ENCODE data around the gene KCNG4. TPM values are rescaled to one million over a fixed set of nuclear protein-coding genes. Genes with fewer than 3 reads are reported as not detected.

KCNG4 gene
- total RNA-seq, 1 donor = not detected

DNA sequence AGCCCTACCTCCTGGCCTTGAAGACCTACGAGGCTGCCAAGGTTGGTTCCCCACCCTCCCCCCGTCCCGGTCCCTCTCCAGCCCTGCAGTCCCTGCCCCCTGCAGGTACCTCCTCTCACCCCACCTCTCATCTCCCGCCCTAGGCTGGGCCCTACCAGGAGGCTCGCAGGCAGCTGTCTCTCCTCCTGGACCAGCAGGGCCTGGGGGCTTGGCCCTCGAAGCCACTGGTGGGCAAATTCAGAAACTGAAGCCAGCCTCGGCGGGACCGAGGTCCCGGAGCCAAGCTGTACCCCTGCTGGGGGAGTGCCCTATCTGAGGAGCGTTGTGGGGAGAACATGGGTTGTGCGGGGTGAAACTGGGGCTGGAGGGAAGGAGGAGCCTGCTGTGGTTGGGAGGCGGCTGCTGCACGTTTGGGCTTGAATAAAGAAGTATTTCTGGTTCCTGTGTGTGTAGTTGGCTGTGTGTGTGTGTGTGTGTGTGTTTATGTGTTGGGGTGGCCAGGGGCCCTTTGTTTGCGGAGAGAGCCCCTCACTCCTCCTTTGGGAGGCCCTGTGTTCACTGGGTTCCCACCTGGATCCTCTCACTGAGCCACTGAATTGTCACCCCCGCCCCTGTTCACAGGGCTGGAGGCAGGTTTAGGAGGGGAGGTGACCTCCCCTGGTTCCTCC, 43.0 kb downstream of the KCNG4 start:
- no peak overlapping the region for H3K4me3 ChIP-seq (ENCODE audit: low read depth, low read length)
- TF ChIP-seq, protein P1, sequence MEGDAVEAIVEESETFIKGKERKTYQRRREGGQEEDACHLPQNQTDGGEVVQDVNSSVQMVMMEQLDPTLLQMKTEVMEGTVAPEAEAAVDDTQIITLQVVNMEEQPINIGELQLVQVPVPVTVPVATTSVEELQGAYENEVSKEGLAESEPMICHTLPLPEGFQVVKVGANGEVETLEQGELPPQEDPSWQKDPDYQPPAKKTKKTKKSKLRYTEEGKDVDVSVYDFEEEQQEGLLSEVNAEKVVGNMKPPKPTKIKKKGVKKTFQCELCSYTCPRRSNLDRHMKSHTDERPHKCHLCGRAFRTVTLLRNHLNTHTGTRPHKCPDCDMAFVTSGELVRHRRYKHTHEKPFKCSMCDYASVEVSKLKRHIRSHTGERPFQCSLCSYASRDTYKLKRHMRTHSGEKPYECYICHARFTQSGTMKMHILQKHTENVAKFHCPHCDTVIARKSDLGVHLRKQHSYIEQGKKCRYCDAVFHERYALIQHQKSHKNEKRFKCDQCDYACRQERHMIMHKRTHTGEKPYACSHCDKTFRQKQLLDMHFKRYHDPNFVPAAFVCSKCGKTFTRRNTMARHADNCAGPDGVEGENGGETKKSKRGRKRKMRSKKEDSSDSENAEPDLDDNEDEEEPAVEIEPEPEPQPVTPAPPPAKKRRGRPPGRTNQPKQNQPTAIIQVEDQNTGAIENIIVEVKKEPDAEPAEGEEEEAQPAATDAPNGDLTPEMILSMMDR (IDR thresholded peaks at IDR 0.05; ENCODE audit: insufficient read depth, low read length) = no peak
- no peak for DNase-seq (ENCODE audit: low read depth)

DNA sequence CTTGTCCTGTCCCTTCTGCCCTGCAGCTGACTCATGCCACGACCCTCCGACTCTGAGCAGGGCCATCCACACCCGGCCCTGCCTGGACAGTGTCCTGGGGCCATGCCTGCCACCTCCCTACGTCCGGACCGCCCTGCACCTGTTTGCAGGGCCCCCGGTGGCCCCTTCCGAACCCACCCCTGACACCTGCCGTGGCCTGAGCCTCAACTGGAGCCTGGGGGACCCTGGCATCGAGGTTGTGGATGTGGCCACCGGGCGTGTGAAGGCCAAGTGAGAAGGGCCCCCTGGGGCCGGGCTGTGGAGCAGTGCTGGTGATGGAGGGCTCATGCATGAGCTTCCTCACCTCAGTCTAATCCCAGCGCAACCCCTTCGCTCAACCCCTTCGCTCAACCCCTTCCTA, 43.7 kb downstream of the KCNG4 start:
- TF ChIP-seq, protein P1 (IDR thresholded peaks at IDR 0.05; ENCODE audit: insufficient read depth, low read length) = no peak
- no peak overlapping the region for H3K4me3 ChIP-seq (ENCODE audit: low read depth, low read length)
- no peak for DNase-seq (ENCODE audit: low read depth)

DNA sequence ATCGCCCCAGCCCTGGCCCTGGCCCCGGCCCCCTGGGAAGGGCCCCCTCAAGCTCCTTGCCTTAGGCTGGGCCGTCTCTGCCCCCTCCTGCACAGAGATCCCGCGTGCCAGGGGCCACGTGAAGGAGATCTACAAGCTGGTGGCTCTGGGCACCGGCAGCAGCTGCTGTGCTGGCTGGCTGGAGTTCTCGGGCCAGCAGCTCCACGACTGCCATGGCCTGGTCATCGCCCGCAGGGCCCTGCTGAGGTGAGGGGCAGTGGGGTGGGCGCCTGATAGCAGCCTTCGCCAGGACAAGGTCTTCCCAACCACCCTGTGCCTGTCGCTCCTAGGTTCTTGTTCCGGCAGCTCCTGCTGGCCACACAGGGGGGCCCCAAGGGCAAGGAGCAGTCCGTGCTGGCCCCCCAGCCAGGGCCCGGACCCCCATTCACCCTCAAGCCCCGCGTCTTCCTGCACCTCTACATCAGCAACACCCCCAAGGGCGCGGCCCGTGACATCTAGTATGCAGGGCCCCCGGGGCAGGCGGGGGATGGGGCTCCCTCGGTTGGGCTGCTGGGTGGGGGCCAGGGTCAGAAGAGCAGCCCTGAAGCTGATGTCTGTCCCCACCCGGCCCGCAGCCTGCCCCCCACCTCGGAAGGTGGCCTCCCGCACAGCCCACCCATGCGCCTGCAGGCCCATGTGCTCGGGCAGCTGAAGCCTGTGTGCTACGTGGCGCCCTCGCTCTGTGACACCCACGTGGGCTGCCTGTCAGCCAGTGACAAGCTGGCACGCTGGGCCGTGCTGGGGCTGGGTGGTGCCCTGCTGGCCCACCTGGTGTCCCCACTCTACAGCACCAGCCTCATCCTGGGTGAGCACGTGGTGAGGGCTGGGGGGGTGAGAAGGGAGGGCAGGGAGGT, 44.4 kb downstream of the KCNG4 start:
- DNase-seq (ENCODE audit: low read depth) = no peak
- H3K4me3 ChIP-seq (ENCODE audit: low read depth, low read length) = no peak overlapping the region
- TF ChIP-seq, protein P1 (IDR thresholded peaks at IDR 0.05; ENCODE audit: insufficient read depth, low read length) = no peak

DNA sequence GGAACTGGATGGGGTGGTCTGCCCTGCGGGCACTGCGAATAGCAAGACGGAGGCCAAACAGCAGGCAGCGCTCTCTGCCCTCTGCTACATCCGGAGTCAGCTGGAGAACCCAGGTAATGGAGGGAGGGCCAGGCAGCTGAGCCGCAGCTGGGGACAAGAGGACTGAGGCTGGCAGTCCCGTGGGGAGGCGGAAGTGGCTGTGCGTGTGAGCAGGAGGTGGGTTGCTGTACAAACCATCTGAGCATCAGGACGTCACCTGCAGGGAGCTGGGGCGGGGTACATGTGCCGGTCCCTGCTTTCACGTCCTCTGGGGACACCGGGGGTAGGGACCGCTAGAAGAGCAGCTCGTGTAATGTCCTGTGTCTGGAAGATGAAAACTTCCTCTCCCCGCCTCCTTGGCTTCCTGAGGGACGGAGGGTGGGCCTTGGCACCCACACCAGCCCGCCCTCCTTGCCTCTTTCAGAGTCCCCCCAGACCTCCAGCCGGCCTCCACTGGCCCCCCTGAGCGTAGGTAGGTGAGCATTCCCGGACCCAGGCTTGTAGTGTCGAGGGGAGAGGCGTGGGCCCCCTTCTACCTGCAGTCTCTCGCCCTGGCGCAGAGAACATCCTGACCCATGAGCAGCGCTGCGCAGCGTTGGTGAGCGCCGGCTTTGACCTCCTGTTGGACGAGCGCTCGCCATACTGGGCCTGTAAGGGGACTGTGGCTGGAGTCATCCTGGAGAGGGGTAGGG, 45.2 kb downstream of the KCNG4 start:
- TF ChIP-seq, protein P1 (IDR thresholded peaks at IDR 0.05; ENCODE audit: insufficient read depth, low read length) = no peak
- no peak for DNase-seq (ENCODE audit: low read depth)
- H3K4me3 ChIP-seq (ENCODE audit: low read depth, low read length) = no peak overlapping the region

DNA sequence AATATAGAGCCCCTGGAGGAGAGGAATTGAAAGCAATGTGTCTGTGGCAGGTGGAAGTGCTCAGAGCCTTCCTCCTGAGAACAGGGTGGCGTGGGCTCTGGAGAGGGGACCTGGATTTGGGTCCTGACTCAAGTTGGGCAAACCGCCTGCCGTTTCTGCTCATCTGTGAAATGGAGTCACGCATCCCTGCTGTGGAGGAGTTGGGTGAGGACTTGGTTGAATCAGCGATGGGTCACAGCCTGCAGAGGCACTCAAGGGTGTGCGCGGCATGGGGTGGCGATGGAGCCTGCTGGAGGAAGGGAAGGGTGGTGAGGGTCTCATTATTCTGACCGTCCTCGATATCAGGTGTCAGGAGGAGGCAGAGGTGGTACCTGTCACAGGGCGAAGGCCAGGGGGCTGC, 45.8 kb downstream of the KCNG4 start:
- H3K4me3 ChIP-seq (ENCODE audit: low read depth, low read length) = no peak overlapping the region
- TF ChIP-seq, protein P1 (IDR thresholded peaks at IDR 0.05; ENCODE audit: insufficient read depth, low read length) = no peak
- no peak for DNase-seq (ENCODE audit: low read depth)

DNA sequence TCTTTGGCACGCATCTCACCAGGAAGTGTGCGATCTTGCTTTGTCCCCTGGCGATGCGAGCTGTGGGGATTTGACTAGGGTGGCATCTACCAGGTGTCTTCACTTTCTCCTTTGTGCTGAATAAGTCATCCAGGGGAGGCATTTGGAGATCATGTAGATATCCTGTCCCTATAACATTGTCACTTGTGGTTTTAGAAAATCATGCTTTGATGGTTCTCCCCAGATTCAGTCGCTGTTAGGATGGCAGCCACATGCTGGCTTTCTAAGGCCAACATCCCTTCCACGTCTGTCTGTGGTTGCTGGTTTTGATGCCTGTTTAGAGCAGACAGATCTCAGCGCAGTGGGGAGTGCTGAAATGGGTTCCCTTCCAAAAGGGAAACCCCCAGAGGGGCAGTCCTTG, 46.3 kb downstream of the KCNG4 start:
- no peak overlapping the region for H3K4me3 ChIP-seq (ENCODE audit: low read depth, low read length)
- no peak for DNase-seq (ENCODE audit: low read depth)
- TF ChIP-seq, protein P1 (IDR thresholded peaks at IDR 0.05; ENCODE audit: insufficient read depth, low read length) = no peak
